NCI-H2107 treated with DMSO at 0.1 percent for 48 hours (cell line): Measurements from ENCODE around the gene ME3.

Experiments used
- DNase-seq: peaks from one replicate; lab custom pipeline; 2025; ENCODE audit not compliant: unreplicated experiment; lab: John Stamatoyannopoulos, UW

Gene ME3

GRCh38 chr11:86589856-86590589, 82.4 kb downstream of the ME3 start:
- no peak for DNase-seq

GRCh38 chr11:86589204-86589603, 83.2 kb downstream of the ME3 start:
- no peak for DNase-seq

- DNase-seq, result peak; percentile 91
Measured at GRCh38 chr11:86588566-86589090, 83.8 kb downstream of the ME3 start.

- no peak for DNase-seq
Measured at GRCh38 chr11:86587264-86588193, 84.9 kb downstream of the ME3 start.

- no peak for DNase-seq
Measured at GRCh38 chr11:86586307-86586706, 86.1 kb downstream of the ME3 start.

GRCh38 chr11:86582898-86583297, 89.5 kb downstream of the ME3 start:
- DNase-seq, result no peak

GRCh38 chr11:86580535-86580934, 91.9 kb downstream of the ME3 start:
- DNase-seq, result no peak

GRCh38 chr11:86579406-86579731, 93.0 kb downstream of the ME3 start:
- no peak for DNase-seq

- no peak for DNase-seq
Measured at GRCh38 chr11:86578727-86579405, 93.5 kb downstream of the ME3 start.

GRCh38 chr11:86577644-86578636, 94.5 kb downstream of the ME3 start:
- no peak for DNase-seq

- no peak for DNase-seq
Measured at GRCh38 chr11:86576946-86577624, 95.3 kb downstream of the ME3 start.

GRCh38 chr11:86575927-86576326, 96.5 kb downstream of the ME3 start:
- DNase-seq, result no peak

GRCh38 chr11:86575208-86575855, 97.1 kb downstream of the ME3 start:
- no peak for DNase-seq

GRCh38 chr11:86574493-86575207, 97.8 kb downstream of the ME3 start:
- no peak for DNase-seq

- no peak for DNase-seq
Measured at GRCh38 chr11:86571273-86571948, 101.0 kb downstream of the ME3 start.

- no peak for DNase-seq
Measured at GRCh38 chr11:86570451-86570850, 102.0 kb downstream of the ME3 start.

GRCh38 chr11:86570020-86570419, 102.4 kb downstream of the ME3 start:
- no peak for DNase-seq

GRCh38 chr11:86569109-86569508, 103.3 kb downstream of the ME3 start:
- no peak for DNase-seq
